HEK293T (cell line): ENCODE measurements around the gene NXNL1.
A peak's percentile ranks its signal among the peaks of the same experiment; 100 is the strongest.
"Not testable (repeated sequence)": the region's sequence is repeated elsewhere in the genome, so short reads cannot be mapped to it uniquely, and the experiment has no call there.

ENCODE experiments used
- CTCF ChIA-PET: fragments of 350-600 bp; formaldehyde crosslinking; extraction: SDS; loops from one replicate; lab custom pipeline; 2021; ENCODE audit warnings: antibody characterized with exemption, inconsistent platforms; lab: Yijun Ruan, JAX
- POLR2A ChIA-PET: fragments of 350-600 bp; formaldehyde crosslinking; extraction: SDS; loops from one replicate; lab custom pipeline; 2020; ENCODE audit warnings: antibody characterized with exemption, inconsistent platforms; lab: Yijun Ruan, JAX
- DNase-seq: peaks from one replicate; pipeline ENCODE4 v3.0.0; 2012; ENCODE audit warnings: mixed read lengths; ENCODE audit errors: extremely low spot score
- ARNT ChIP-seq: fragments of 450-650 bp; IDR thresholded peaks from 2 replicates; pipeline ENCODE4 v1.6.1; 2017; ENCODE audit warnings: mild to moderate bottlenecking
- BHLHE40 ChIP-seq: fragments of 450-650 bp; IDR thresholded peaks from 2 replicates; pipeline ENCODE4 v1.6.1; 2016; ENCODE audit warnings: mild to moderate bottlenecking, moderate library complexity, borderline replicate concordance
- CTBP1 ChIP-seq: fragments of 450-650 bp; IDR thresholded peaks from 2 replicates; pipeline ENCODE4 v1.6.1; 2016; ENCODE audit warnings: borderline replicate concordance
- ELF4 ChIP-seq: fragments of 450-650 bp; IDR thresholded peaks from 2 replicates; pipeline ENCODE4 v1.6.1; 2017; ENCODE audit warnings: antibody characterized with exemption
- FOXA1 ChIP-seq: fragments of 450-650 bp; IDR thresholded peaks from 2 replicates; pipeline ENCODE4 v1.6.1; 2016; ENCODE audit warnings: mild to moderate bottlenecking
- FOXK2 ChIP-seq: fragments of 450-650 bp; IDR thresholded peaks from 2 replicates; pipeline ENCODE4 v1.6.1; 2016; ENCODE audit warnings: mild to moderate bottlenecking
- FOXM1 ChIP-seq: fragments of 450-650 bp; IDR thresholded peaks from 2 replicates; pipeline ENCODE4 v1.6.1; 2017; ENCODE audit warnings: mild to moderate bottlenecking, borderline replicate concordance
- HDGF ChIP-seq: fragments of 450-650 bp; IDR thresholded peaks from 2 replicates; pipeline ENCODE4 v1.6.1; 2017; ENCODE audit warnings: antibody characterized with exemption, borderline replicate concordance
- L3MBTL2 ChIP-seq: fragments of 450-650 bp; conservative IDR thresholded peaks from 2 replicates; pipeline ENCODE4 v1.6.1; 2016; ENCODE audit warnings: mild to moderate bottlenecking
- LEF1 ChIP-seq: fragments of 450-650 bp; IDR thresholded peaks from 2 replicates; pipeline ENCODE4 v1.6.1; 2017; ENCODE audit warnings: mild to moderate bottlenecking, borderline replicate concordance
- NFRKB ChIP-seq: fragments of 450-650 bp; IDR thresholded peaks from 2 replicates; pipeline ENCODE4 v1.6.1; 2016; ENCODE audit warnings: mild to moderate bottlenecking, moderate library complexity
- PKNOX1 ChIP-seq: fragments of 450-650 bp; IDR thresholded peaks from 2 replicates; pipeline ENCODE4 v1.6.1; 2016
- SP1 ChIP-seq: fragments of 450-650 bp; IDR thresholded peaks from 2 replicates; pipeline ENCODE4 v1.6.1; 2017
- SUZ12 ChIP-seq: fragments of 450-650 bp; IDR thresholded peaks from 2 replicates; pipeline ENCODE4 v1.6.1; 2016; ENCODE audit warnings: mild to moderate bottlenecking
- TARDBP ChIP-seq: fragments of 450-650 bp; IDR thresholded peaks from 2 replicates; pipeline ENCODE4 v1.6.1; 2016
- ZNF384 ChIP-seq: fragments of 450-650 bp; IDR thresholded peaks from 2 replicates; pipeline ENCODE4 v1.6.1; 2016

Gene NXNL1

GRCh38 chr19:17482877-17483604 lies 22.3 kb upstream of the NXNL1 start:
- CTCF ChIA-PET = no interaction called here
- TF ChIP-seq SP1 = no peak
- TF ChIP-seq NFRKB = peak; percentile 41; the same call in 1 of the 2 replicates
- no peak for TF ChIP-seq PKNOX1
- no peak for TF ChIP-seq LEF1
- TF ChIP-seq BHLHE40 = no peak
- DNase-seq = no peak
- POLR2A ChIA-PET = no interaction called here

GRCh38 chr19:17481986-17482385 lies 21.3 kb upstream of the NXNL1 start:
- POLR2A ChIA-PET = no interaction called here
- no peak for DNase-seq
- CTCF ChIA-PET = no interaction called here
- TF ChIP-seq ARNT = no peak
- TF ChIP-seq FOXK2 = no peak
- TF ChIP-seq HDGF = no peak
- no peak for TF ChIP-seq BHLHE40
- no peak for TF ChIP-seq PKNOX1
- TF ChIP-seq LEF1 = no peak
- no peak for TF ChIP-seq FOXA1
- TF ChIP-seq ZNF384 = no peak
- TF ChIP-seq SUZ12 = no peak
- TF ChIP-seq L3MBTL2 = no peak
- no peak for TF ChIP-seq CTBP1
- no peak for TF ChIP-seq SP1
- no peak for TF ChIP-seq NFRKB
- no peak for TF ChIP-seq ELF4

GRCh38 chr19:17479325-17479791 lies 18.6 kb upstream of the NXNL1 start:
- no peak for DNase-seq
- TF ChIP-seq SUZ12 (no peak), CTBP1 (no peak), LEF1 (no peak), ZNF384 (no peak), L3MBTL2 (no peak), TARDBP (no peak), BHLHE40 (no peak)
- CTCF ChIA-PET = interaction anchor here (0.6 to 2.9 kb wide), 2 partner anchors 17 to 38 kb away, joined by 4 to 8 read pairs; no protein-coding TSS in a partner anchor
- POLR2A ChIA-PET = no interaction called here

- POLR2A ChIA-PET = no interaction called here
- TF ChIP-seq ZNF384 (no peak), SP1 (no peak), SUZ12 (no peak), PKNOX1 (no peak), BHLHE40 (no peak), CTBP1 (no peak), NFRKB (no peak), FOXM1 (no peak), ELF4 (no peak), HDGF (no peak), ARNT (no peak), FOXA1 (no peak)
- DNase-seq = no peak
- CTCF ChIA-PET = interaction anchor here (1.4 kb wide), 1 partner anchor 20 kb away, joined by 3 read pairs; no protein-coding TSS in a partner anchor
Measured at GRCh38 chr19:17475541-17476115, 14.9 kb upstream of the NXNL1 start.

GRCh38 chr19:17475011-17475540 lies 14.3 kb upstream of the NXNL1 start:
- POLR2A ChIA-PET, DNase-seq: not testable (repeated sequence)
- CTCF ChIA-PET = interaction anchor here (1.4 kb wide), 1 partner anchor 21 kb away, joined by 3 read pairs; no protein-coding TSS in a partner anchor

- TF ChIP-seq PKNOX1 (no peak), SP1 (no peak), HDGF (no peak), NFRKB (no peak), ZNF384 (no peak), FOXM1 (no peak), TARDBP (no peak), SUZ12 (no peak), LEF1 (no peak), ELF4 (no peak), FOXA1 (no peak)
- DNase-seq = no peak
- ChIA-PET CTCF (no interaction called here), POLR2A (no interaction called here)
Measured at GRCh38 chr19:17473041-17473440, 12.3 kb upstream of the NXNL1 start.
